Fibroblast of villous mesenchyme (primary cell): ENCODE measurements around the gene GRAMD1B. TPM values are rescaled to one million over a fixed set of nuclear protein-coding genes. Genes with fewer than 3 reads are reported as not detected.

Experiments used
- DNase-seq: peaks from one replicate; pipeline ENCODE4 v3.0.0-alpha.2; 2010; ENCODE audit warnings: low read depth
- H3K4me3 ChIP-seq: 2 replicates; pipeline ENCODE4 v1.5.1; 2011; ENCODE audit warnings: low read depth, mild to moderate bottlenecking, low read length
- total RNA-seq: library from RNA; depleted of rRNA; stranded (reverse); fragments of >200 nt; gene quantifications from 2 replicates; pipeline ENCODE4 v1.2.3, GENCODE V29; 2012
- TF ChIP-seq, protein P1 (sequence below): IDR thresholded peaks from 2 replicates; pipeline ENCODE4 v1.5.1; 2012; ENCODE audit warnings: low read depth, mild to moderate bottlenecking, low read length; ENCODE audit not compliant: insufficient read depth

The GRAMD1B gene
- total RNA-seq, 1 donor, result 6.0 TPM

GRCh38 chr11:123594921-123595320, 164.9 kb downstream of the GRAMD1B start:
- no peak overlapping the region for H3K4me3 ChIP-seq
- TF ChIP-seq, protein P1, sequence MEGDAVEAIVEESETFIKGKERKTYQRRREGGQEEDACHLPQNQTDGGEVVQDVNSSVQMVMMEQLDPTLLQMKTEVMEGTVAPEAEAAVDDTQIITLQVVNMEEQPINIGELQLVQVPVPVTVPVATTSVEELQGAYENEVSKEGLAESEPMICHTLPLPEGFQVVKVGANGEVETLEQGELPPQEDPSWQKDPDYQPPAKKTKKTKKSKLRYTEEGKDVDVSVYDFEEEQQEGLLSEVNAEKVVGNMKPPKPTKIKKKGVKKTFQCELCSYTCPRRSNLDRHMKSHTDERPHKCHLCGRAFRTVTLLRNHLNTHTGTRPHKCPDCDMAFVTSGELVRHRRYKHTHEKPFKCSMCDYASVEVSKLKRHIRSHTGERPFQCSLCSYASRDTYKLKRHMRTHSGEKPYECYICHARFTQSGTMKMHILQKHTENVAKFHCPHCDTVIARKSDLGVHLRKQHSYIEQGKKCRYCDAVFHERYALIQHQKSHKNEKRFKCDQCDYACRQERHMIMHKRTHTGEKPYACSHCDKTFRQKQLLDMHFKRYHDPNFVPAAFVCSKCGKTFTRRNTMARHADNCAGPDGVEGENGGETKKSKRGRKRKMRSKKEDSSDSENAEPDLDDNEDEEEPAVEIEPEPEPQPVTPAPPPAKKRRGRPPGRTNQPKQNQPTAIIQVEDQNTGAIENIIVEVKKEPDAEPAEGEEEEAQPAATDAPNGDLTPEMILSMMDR, result no peak
- DNase-seq, result no peak

DNA sequence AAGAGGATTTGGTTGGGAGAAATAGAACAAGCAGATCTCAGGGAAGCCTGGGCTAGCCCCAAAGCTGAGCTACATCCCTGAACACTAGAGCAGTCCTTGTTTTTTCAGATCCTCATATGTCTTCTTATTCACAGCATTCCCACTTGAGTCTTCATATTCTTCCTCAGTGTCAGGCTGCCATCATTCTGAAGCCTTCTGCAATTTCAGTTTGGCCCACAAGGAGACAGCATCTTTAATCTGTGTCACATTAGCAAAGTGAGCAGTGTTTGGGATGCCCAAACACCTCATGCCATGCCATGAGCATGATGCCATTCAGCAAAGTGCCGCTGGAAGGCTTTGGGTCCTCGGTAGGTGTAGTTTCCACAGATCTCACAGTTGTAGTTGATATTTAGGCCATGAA, 167.8 kb downstream of the GRAMD1B start:
- no peak overlapping the region for H3K4me3 ChIP-seq

GRCh38 chr11:123601136-123601535, 171.1 kb downstream of the GRAMD1B start:
- TF ChIP-seq, protein P1, result no peak

More for the DNA sequence above, 167.8 kb downstream of the GRAMD1B start:
- TF ChIP-seq, protein P1, result no peak
- DNase-seq, result no peak

DNA sequence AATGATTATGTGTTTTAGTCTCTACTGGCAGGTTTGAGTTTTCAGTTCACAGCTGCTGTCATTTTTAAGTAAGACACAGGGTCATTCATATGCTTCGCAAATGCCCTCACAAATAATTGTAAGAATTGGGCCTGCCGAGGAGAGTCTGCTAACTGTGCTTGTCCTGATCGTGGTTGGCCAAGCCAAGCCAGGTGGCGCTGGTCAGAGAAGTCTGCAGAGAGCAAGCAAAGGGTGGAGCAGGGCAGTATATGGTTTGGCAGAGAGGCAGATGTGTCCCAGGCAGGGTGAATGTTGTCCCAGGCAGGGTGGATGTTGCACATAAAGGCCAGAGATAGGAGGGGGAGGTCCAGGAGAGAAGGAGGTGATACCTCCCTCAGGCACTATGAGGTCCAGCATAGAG, 171.7 kb downstream of the GRAMD1B start:
- no peak for DNase-seq
- H3K4me3 ChIP-seq, result no peak overlapping the region
- TF ChIP-seq, protein P1, result no peak

More at GRCh38 chr11:123601136-123601535, 171.1 kb downstream of the GRAMD1B start:
- no peak overlapping the region for H3K4me3 ChIP-seq
- peak; percentile 50 for DNase-seq

DNA sequence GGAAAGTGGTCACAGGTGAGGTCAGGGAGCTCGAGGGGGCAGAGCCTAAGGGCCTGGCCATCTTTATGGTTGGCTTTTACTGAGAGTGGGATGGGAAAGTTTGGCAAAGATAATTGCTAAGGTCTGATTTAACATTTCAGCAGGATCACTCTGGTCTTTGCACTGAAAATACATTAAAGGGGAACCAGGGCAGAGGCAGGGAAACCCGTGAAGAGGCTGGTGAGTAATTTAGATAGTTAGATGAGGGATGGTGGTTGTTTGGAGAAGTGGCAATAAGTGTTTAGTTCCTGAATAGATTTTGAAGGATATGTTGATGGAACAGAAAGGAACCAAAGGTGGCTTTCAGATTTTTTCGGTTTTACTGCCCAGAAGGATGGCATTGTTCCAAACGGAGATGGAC, 173.6 kb downstream of the GRAMD1B start:
- TF ChIP-seq, protein P1, result no peak
- no peak for DNase-seq

GRCh38 chr11:123607781-123608180, 177.7 kb downstream of the GRAMD1B start:
- TF ChIP-seq, protein P1, result no peak
- no peak overlapping the region for H3K4me3 ChIP-seq
- no peak for DNase-seq

More for the DNA sequence above, 173.6 kb downstream of the GRAMD1B start:
- no peak overlapping the region for H3K4me3 ChIP-seq

DNA sequence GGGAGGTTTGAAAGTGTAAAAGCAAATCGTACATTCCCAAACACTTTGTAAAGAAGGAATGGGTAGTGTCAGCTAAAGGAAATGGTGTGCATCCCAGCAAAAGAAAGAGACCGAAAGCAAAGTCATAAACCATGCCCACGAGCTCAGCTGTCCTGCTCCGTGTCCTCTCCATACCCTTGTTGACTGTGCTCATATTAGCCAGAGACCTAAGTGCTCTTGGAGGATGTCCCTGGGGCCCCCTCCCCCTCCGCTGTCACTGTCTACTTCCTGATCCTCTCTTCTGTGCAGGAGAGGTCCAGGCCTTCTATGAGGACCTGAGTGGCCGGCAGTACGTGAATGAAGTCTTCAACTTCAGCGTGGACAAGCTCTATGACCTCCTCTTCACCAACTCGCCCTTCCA, 178.3 kb downstream of the GRAMD1B start:
- no peak for DNase-seq
- TF ChIP-seq, protein P1, result no peak
- no peak overlapping the region for H3K4me3 ChIP-seq
